K562 (cell line): ENCODE measurements around the gene CDC42SE2. TPM values are rescaled to one million over a fixed set of nuclear protein-coding genes. Genes with fewer than 3 reads are reported as not detected.

Experiments used
- DACH1 ChIP-seq: fragments of 450-650 bp; IDR thresholded peaks from 2 replicates; pipeline ENCODE4 v1.6.1; 2018; ENCODE audit not compliant: partially characterized antibody
- PRPF4 ChIP-seq: fragments of 200-400 bp; formaldehyde crosslinking; IDR thresholded peaks from one replicate; pipeline ENCODE4 v1.6.1; 2017; ENCODE audit warnings: low read length, low read depth, mild to moderate bottlenecking; ENCODE audit not compliant: insufficient read depth, poor library complexity, severe bottlenecking
- TCF7L2 ChIP-seq: fragments of 150-350 bp; IDR thresholded peaks from 2 replicates; pipeline ENCODE4 v1.6.1; 2016; ENCODE audit warnings: low read depth, mild to moderate bottlenecking, low read length, moderate library complexity
- polyA plus RNA-seq, 8 experiments: library from polyadenylated mRNA; depleted of rRNA in 4 of 8; stranded (reverse) in 5 of 8; unstranded in 3 of 8; fragments of >200 nt; fragmentation: Nextera tagmentation in 2 of 8; fragmentation: Illumina TruSeq in 1 of 8; extraction: Ambion mirVana in 2 of 8; extraction: Trizol in 1 of 8; gene quantifications; 2 replicates each; pipeline versions ENCODE4 v1.2.1 to v1.2.3, GENCODE V29; 2011 to 2014; ENCODE audit warnings: inconsistent platforms in 1 of 8, missing spikeins in 1 of 8
- total RNA-seq, 7 experiments: library from RNA; depleted of rRNA in 6 of 7; stranded (reverse); fragments of >200 nt in 6 of 7; fragmentation: Illumina TruSeq in 2 of 7; extraction: Trizol in 2 of 7; gene quantifications; 2 replicates each; pipeline versions ENCODE4 v1.2.1 to v1.2.3, GENCODE V29; 2011 to 2021; ENCODE audit warnings: low replicate concordance in 1 of 7
- TF ChIP-seq, protein P1 (sequence below), 2 experiments: fragments of 450-650 bp; IDR thresholded peaks; 2 replicates each; pipeline ENCODE4 v1.6.1; 2016; ENCODE audit warnings: mild to moderate bottlenecking in 2 of 2, borderline replicate concordance in 1 of 2, low read depth in 1 of 2, moderate library complexity in 1 of 2
- TF ChIP-seq, protein P2 (sequence below): sonication (generic); formaldehyde crosslinking; IDR thresholded peaks from 2 replicates; pipeline ENCODE4 v1.8.0; 2022; ENCODE audit warnings: missing genetic modification reagents, mild to moderate bottlenecking, borderline replicate concordance
- TF ChIP-seq, protein P3 (sequence below): sonication (generic); formaldehyde crosslinking; IDR thresholded peaks from 2 replicates; pipeline ENCODE4 v1.8.1; 2023; ENCODE audit warnings: mild to moderate bottlenecking, missing genetic modification reagents

The CDC42SE2 gene
- total and polyA plus RNA-seq, 9 of the 15 experiments (the other 6 are each of a cell fraction or from before 2014, with no cell fraction given): 24.8 to 44.3 (median 32.7) TPM

DNA sequence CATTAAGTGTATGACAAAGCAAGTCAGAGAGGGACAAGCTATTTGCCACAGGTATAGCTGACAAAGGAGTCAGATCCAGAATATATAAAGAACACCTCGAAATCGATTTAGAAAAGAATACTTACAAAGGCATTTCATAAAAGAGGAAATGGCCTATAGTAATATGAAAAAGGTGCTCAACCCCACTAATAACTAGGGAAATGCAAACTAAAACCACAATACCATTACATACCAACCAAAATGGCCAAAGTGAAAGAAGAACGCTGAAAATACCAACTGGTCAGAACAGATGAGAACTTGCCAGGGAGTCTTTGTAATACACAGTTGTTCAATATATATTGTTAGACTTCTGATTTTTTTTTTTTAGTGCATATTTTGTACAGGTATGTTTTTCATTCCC, 152.9 kb downstream of the CDC42SE2 start (continued):
- TF ChIP-seq, protein P1, sequence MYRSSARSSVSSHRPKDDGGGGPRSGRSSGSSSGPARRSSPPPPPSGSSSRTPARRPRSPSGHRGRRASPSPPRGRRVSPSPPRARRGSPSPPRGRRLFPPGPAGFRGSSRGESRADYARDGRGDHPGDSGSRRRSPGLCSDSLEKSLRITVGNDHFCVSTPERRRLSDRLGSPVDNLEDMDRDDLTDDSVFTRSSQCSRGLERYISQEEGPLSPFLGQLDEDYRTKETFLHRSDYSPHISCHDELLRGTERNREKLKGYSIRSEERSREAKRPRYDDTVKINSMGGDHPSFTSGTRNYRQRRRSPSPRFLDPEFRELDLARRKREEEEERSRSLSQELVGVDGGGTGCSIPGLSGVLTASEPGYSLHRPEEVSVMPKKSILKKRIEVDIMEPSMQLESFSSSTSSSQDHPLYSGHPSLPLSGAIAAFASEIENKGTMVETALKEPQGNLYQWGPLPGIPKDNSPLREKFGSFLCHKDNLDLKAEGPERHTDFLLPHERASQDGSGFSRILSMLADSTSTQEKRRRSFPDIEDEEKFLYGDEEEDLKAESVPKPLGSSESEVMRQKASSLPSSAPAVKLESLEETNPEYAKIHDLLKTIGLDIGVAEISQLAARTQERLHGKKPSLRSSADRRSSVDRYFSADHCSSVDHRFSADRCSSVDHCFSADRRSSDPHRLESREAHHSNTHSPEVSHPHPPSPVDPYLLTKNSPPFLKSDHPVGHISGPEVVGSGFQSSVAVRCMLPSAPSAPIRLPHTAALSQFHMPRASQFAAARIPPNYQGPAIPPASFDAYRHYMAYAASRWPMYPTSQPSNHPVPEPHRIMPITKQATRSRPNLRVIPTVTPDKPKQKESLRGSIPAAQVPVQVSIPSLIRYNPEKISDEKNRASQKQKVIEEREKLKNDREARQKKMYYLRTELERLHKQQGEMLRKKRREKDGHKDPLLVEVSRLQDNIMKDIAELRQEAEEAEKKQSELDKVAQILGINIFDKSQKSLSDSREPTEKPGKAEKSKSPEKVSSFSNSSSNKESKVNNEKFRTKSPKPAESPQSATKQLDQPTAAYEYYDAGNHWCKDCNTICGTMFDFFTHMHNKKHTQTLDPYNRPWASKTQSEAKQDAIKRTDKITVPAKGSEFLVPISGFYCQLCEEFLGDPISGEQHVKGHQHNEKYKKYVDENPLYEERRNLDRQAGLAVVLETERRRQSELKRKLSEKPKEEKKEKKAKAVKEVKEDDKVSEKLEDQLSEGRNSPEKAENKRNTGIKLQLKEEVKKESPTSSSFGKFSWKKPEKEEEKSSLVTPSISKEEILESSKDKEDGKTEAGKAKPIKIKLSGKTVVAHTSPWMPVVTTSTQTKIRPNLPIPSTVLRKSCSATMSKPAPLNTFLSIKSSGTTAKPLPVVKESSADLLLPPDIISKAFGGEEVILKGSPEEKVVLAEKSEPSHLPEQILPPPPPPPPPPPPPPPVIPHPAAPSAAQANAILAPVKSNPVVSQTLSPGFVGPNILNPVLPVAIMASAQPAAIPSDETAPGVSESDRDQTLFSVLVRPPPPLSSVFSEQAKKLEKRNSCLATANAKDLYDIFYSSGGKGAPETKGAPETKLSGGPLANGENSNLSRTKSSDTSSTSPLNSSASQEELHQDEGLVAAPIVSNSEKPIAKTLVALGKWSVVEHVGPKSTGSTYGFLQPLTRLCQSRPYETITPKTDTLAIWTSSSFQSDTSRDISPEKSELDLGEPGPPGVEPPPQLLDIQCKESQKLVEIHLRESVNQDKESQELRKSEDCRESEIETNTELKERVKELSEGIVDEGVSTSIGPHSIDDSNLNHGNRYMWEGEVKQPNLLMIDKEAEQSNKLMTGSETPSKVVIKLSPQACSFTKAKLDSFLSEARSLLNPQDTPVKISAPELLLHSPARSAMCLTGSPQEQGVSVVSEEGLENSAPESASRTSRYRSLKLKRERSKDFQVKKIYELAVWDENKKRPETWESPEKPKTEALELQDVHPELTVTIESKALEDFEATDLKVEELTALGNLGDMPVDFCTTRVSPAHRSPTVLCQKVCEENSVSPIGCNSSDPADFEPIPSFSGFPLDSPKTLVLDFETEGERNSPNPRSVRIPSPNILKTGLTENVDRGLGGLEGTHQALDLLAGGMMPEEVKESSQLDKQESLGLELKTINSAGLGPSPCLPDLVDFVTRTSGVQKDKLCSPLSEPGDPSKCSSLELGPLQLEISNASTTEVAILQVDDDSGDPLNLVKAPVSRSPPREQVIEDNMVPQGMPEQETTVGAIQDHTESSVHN (IDR thresholded peaks at IDR 0.05; ENCODE audit: borderline replicate concordance in 1 of 2, low read depth in 1 of 2): no peak
- no peak for TF ChIP-seq DACH1
- TF ChIP-seq, protein P2, sequence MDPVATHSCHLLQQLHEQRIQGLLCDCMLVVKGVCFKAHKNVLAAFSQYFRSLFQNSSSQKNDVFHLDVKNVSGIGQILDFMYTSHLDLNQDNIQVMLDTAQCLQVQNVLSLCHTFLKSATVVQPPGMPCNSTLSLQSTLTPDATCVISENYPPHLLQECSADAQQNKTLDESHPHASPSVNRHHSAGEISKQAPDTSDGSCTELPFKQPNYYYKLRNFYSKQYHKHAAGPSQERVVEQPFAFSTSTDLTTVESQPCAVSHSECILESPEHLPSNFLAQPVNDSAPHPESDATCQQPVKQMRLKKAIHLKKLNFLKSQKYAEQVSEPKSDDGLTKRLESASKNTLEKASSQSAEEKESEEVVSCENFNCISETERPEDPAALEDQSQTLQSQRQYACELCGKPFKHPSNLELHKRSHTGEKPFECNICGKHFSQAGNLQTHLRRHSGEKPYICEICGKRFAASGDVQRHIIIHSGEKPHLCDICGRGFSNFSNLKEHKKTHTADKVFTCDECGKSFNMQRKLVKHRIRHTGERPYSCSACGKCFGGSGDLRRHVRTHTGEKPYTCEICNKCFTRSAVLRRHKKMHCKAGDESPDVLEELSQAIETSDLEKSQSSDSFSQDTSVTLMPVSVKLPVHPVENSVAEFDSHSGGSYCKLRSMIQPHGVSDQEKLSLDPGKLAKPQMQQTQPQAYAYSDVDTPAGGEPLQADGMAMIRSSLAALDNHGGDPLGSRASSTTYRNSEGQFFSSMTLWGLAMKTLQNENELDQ (CRISPR knock-in tag): no peak
- no peak for TF ChIP-seq PRPF4
- TF ChIP-seq TCF7L2: no peak
- TF ChIP-seq, protein P3, sequence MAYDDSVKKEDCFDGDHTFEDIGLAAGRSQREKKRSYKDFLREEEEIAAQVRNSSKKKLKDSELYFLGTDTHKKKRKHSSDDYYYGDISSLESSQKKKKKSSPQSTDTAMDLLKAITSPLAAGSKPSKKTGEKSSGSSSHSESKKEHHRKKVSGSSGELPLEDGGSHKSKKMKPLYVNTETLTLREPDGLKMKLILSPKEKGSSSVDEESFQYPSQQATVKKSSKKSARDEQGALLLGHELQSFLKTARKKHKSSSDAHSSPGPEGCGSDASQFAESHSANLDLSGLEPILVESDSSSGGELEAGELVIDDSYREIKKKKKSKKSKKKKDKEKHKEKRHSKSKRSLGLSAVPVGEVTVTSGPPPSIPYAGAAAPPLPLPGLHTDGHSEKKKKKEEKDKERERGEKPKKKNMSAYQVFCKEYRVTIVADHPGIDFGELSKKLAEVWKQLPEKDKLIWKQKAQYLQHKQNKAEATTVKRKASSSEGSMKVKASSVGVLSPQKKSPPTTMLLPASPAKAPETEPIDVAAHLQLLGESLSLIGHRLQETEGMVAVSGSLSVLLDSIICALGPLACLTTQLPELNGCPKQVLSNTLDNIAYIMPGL (CRISPR knock-in tag): no peak
